K562 (cell line): Measurements from ENCODE around the gene BICC1. TPM values are rescaled to one million over a fixed set of nuclear protein-coding genes. Genes with fewer than 3 reads are reported as not detected.

ENCODE experiments used
- ATAC-seq: fragments of 200-7000 bp; cut with Tn5 transposase; 3 replicates; pipeline ENCODE4 v1.9.1; 2020; ENCODE audit warnings: moderate library complexity
- BruUV-seq: library from RNA; stranded (reverse); fragments of 400-500 nt; replicated peaks from 2 replicates; lab custom pipeline; 2021; lab: Mats Ljungman, UMichigan
- CTCF ChIA-PET: fragments of 300-600 bp; formaldehyde crosslinking; extraction: SDS; loops from one replicate; lab custom pipeline; 2021; ENCODE audit warnings: low intra/inter-chr PET ratio; lab: Yijun Ruan, JAX
- POLR2A ChIA-PET: fragments of 300-600, 350-650 bp; sonication (Branson Sonifier 250); formaldehyde crosslinking; extraction: SDS; loops from one replicate; lab custom pipeline; 2021; ENCODE audit warnings: antibody characterized with exemption, inconsistent platforms; lab: Yijun Ruan, JAX
- DNase-seq, 4 experiments: peaks; one replicate each; pipeline versions ENCODE4 v3.0.0 to v3.0.0-alpha.2; 2011 to 2018; ENCODE audit warnings: low spot score in 3 of 4, mixed read lengths in 3 of 4; ENCODE audit errors: extremely low read depth in 1 of 4
- FAIRE-seq: peaks from 2 replicates; lab custom pipeline; 2011; peaks lifted over from hg19 to GRCh38; lab: Jason Lieb, UNC
- H2AFZ ChIP-seq: 2 replicates; pipeline ENCODE4 v1.6.0; 2011; ENCODE audit warnings: low read depth, low read length, control low read depth, inconsistent platforms
- H3K27ac ChIP-seq: fragments of 200-600 bp; 3 replicates; pipeline ENCODE4 v1.8.0; 2011; ENCODE audit warnings: low read depth, mild to moderate bottlenecking, control low read depth, inconsistent platforms, low read length, moderate library complexity, mixed read lengths; ENCODE audit errors: extremely low read depth
- H3K27me3 ChIP-seq, 2 experiments: fragments of 300-600 bp in 1 of 2; 2 replicates in 1 of 2; 3 replicates in 1 of 2; pipeline versions ENCODE4 v1.6.0 to v1.8.0; 2011; ENCODE audit warnings: inconsistent platforms in 2 of 2, low read length in 2 of 2, mild to moderate bottlenecking in 1 of 2, mixed read lengths in 1 of 2, moderate library complexity in 1 of 2; ENCODE audit not compliant: control insufficient read depth in 2 of 2, insufficient read depth in 2 of 2
- H3K36me3 ChIP-seq: fragments of 300-600 bp; 3 replicates; pipeline ENCODE4 v1.8.0; 2011; ENCODE audit warnings: mild to moderate bottlenecking, low read length, inconsistent platforms; ENCODE audit not compliant: control insufficient read depth, insufficient read depth
- H3K4me1 ChIP-seq, 2 experiments: fragments of 200-600 bp in 1 of 2; replicated peaks in 1 of 2; 2 replicates in 1 of 2; 3 replicates in 1 of 2; pipeline versions ENCODE4 v1.5.1 to v1.8.0; 2011; ENCODE audit warnings: inconsistent platforms in 2 of 2, low read length in 2 of 2, mild to moderate bottlenecking in 1 of 2, mixed read lengths in 1 of 2, moderate library complexity in 1 of 2; ENCODE audit not compliant: control insufficient read depth in 2 of 2, insufficient read depth in 2 of 2
- H3K4me2 ChIP-seq: 2 replicates; pipeline ENCODE4 v1.6.1; 2011; ENCODE audit warnings: low read length, control low read depth, inconsistent platforms, mixed read lengths; ENCODE audit not compliant: insufficient read depth
- H3K4me3 ChIP-seq: fragments of 200-600 bp; sonication (generic), shearing (Covaris generic); 2 replicates; pipeline ENCODE4 v1.5.1; 2016; ENCODE audit warnings: control low read depth, inconsistent platforms
- H3K79me2 ChIP-seq: fragments of 200-600 bp; 3 replicates; pipeline ENCODE4 v1.8.0; 2011; ENCODE audit warnings: low read length, inconsistent platforms; ENCODE audit not compliant: control insufficient read depth, insufficient read depth
- H3K9ac ChIP-seq, 2 experiments: 2 replicates each; pipeline versions ENCODE4 v1.6.0 to v1.6.1; 2011; ENCODE audit warnings: low read depth in 2 of 2, low read length in 2 of 2, control low read depth in 1 of 2, inconsistent platforms in 1 of 2, mild to moderate bottlenecking in 1 of 2, mixed read lengths in 1 of 2; ENCODE audit not compliant: insufficient read depth in 1 of 2
- H3K9me1 ChIP-seq: one replicate; pipeline ENCODE4 v1.6.0; 2011; ENCODE audit warnings: inconsistent platforms, mild to moderate bottlenecking, low read length, moderate library complexity; ENCODE audit not compliant: control insufficient read depth, insufficient read depth
- H3K9me3 ChIP-seq: replicated peaks from 2 replicates; pipeline ENCODE4 v1.5.1; 2011; ENCODE audit warnings: low read depth, low read length, inconsistent platforms; ENCODE audit not compliant: control insufficient read depth, insufficient read depth
- H4K20me1 ChIP-seq: replicated peaks from 2 replicates; pipeline ENCODE4 v1.6.1; 2011; ENCODE audit warnings: low read length, inconsistent platforms, mixed read lengths; ENCODE audit not compliant: control insufficient read depth, insufficient read depth
- ATF2 ChIP-seq: sonication (generic); formaldehyde crosslinking; IDR thresholded peaks from 2 replicates; pipeline ENCODE4 v1.8.1; 2022; ENCODE audit warnings: missing genetic modification reagents
- CBFA2T2 ChIP-seq: fragments of 450-650 bp; conservative IDR thresholded peaks from 2 replicates; pipeline ENCODE4 v1.6.1; 2017; ENCODE audit warnings: mild to moderate bottlenecking
- CBX2 ChIP-seq: fragments of 200-600 bp; sonication (generic); IDR thresholded peaks from one replicate; pipeline ENCODE4 v1.6.1; 2012; ENCODE audit warnings: mild to moderate bottlenecking, low read length, inconsistent platforms; ENCODE audit not compliant: insufficient read depth, poor library complexity, severe bottlenecking
- FOXJ3 ChIP-seq: sonication (generic); formaldehyde crosslinking; IDR thresholded peaks from 2 replicates; pipeline ENCODE4 v1.4.0; 2020; ENCODE audit warnings: mild to moderate bottlenecking, missing genetic modification reagents
- NELFE ChIP-seq: IDR thresholded peaks from 2 replicates; pipeline ENCODE4 v1.6.1; 2011; ENCODE audit warnings: mild to moderate bottlenecking; ENCODE audit not compliant: insufficient read depth, insufficient read length
- PRMT5 ChIP-seq: sonication (generic); formaldehyde crosslinking; IDR thresholded peaks from 2 replicates; pipeline ENCODE4 v1.5.0; 2020; ENCODE audit warnings: missing genetic modification reagents
- SMC3 ChIP-seq: conservative IDR thresholded peaks from 2 replicates; pipeline ENCODE4 v1.6.1; 2011; ENCODE audit warnings: low read depth, low read length, improper control_type of control experiment; ENCODE audit not compliant: insufficient read depth
- USF1 ChIP-seq: sonication (generic); formaldehyde crosslinking; IDR thresholded peaks from 2 replicates; pipeline ENCODE4 v1.9.0; 2022; ENCODE audit warnings: mild to moderate bottlenecking, missing genetic modification reagents
- ZBTB7A ChIP-seq: IDR thresholded peaks from 2 replicates; pipeline ENCODE4 v1.6.1; 2011; ENCODE audit warnings: low read depth, mild to moderate bottlenecking, low read length, moderate library complexity, borderline replicate concordance; ENCODE audit not compliant: control insufficient read depth
- ZNF140 ChIP-seq: fragments of 250-450 bp; sonication (Bioruptor Pico); IDR thresholded peaks from 2 replicates; pipeline ENCODE4 v1.8.0; 2021; ENCODE audit warnings: moderate library complexity, mild to moderate bottlenecking, inconsistent platforms
- ZNF146 ChIP-seq: IDR thresholded peaks from one replicate; pipeline ENCODE4 v1.6.1; 2018; ENCODE audit warnings: missing compliant biosample characterization; ENCODE audit not compliant: unreplicated experiment
- ZNF57 ChIP-seq: fragments of 450-650 bp; formaldehyde crosslinking; IDR thresholded peaks from 2 replicates; pipeline ENCODE4 v1.4.0; 2020; ENCODE audit warnings: mild to moderate bottlenecking, moderate library complexity
- ZNF584 ChIP-seq: fragments of 200-800 bp; sonication (Bioruptor generic); IDR thresholded peaks from 2 replicates; pipeline ENCODE4 v1.6.1; 2016; ENCODE audit warnings: low read depth, mild to moderate bottlenecking, missing genetic modification characterization, missing compliant biosample characterization
- WGBS: fragments of 100-300 bp; shearing (Covaris generic); methylation state at CpG from one replicate; pipeline ENCODE4 v1.1.6; 2016; ENCODE audit warnings: low coverage, mixed read lengths; ENCODE audit not compliant: insufficient coverage; ENCODE audit errors: missing lambda C conversion rate; 5-methylcytosine and 5-hydroxymethylcytosine counted together
- in situ Hi-C: fragments of 300-500 bp; cut with MboI; formaldehyde crosslinking; loops from 4 replicates; pipeline ENCODE4 v1.15.0; 2018; ENCODE audit warnings: inconsistent platforms, mixed read lengths
- intact Hi-C: fragments of 100-400 bp; cut with micrococcal nuclease; formaldehyde crosslinking; loops from 2 replicates; pipeline ENCODE4 v1.14.2; 2022
- polyA plus RNA-seq, 8 experiments: library from polyadenylated mRNA; depleted of rRNA in 4 of 8; stranded (reverse) in 5 of 8; unstranded in 3 of 8; fragments of >200 nt; fragmentation: Nextera tagmentation in 2 of 8; fragmentation: Illumina TruSeq in 1 of 8; extraction: Ambion mirVana in 2 of 8; extraction: Trizol in 1 of 8; gene quantifications; 2 replicates each; pipeline versions ENCODE4 v1.2.1 to v1.2.3, GENCODE V29; 2011 to 2014; ENCODE audit warnings: inconsistent platforms in 1 of 8, missing spikeins in 1 of 8
- total RNA-seq, 7 experiments: library from RNA; depleted of rRNA in 6 of 7; stranded (reverse); fragments of >200 nt in 6 of 7; fragmentation: Illumina TruSeq in 2 of 7; extraction: Trizol in 2 of 7; gene quantifications; 2 replicates each; pipeline versions ENCODE4 v1.2.1 to v1.2.3, GENCODE V29; 2011 to 2021; ENCODE audit warnings: low replicate concordance in 1 of 7

BICC1 gene
- total and polyA plus RNA-seq, 9 of the 15 experiments (the other 6 are each of a cell fraction or from before 2014, with no cell fraction given) = not detected

- TF ChIP-seq ZNF140 (CRISPR knock-in tag) (no peak), PRMT5 (CRISPR knock-in tag) (no peak), ZNF146 (CRISPR knock-in tag) (no peak), ZNF584 (CRISPR knock-in tag) (no peak), FOXJ3 (CRISPR knock-in tag) (no peak), ATF2 (CRISPR knock-in tag) (no peak), ZBTB7A (no peak), CBX2 (no peak), USF1 (CRISPR knock-in tag) (no peak), NELFE (no peak), CBFA2T2 (no peak), ZNF57 (no peak), SMC3 (no peak)
- WGBS = 0% methylated on average over 2 of the region's 2 CpGs
- Histone ChIP-seq H3K4me3 (no peak overlapping the region), H3K9me3 (no peaks in the 10 kb centered on the region), H3K9ac (no peak overlapping the region), H3K27me3 (no peaks in the 10 kb centered on the region), H3K36me3 (no peaks in the 10 kb centered on the region), H3K4me2 (no peak overlapping the region), H3K27ac (no peak overlapping the region), H3K9me1 (no peaks in the 10 kb centered on the region), H2AFZ (no peak overlapping the region), H4K20me1 (no peaks in the 10 kb centered on the region), H3K4me1 (no peaks in the 10 kb centered on the region), H3K79me2 (no peaks in the 10 kb centered on the region)
- in situ Hi-C loops (no loop called here), intact Hi-C loops (no loop called here)
- DNase-seq = no peak
- no peak for ATAC-seq
- POLR2A ChIA-PET = no interaction called here
- no peak for FAIRE-seq
- BruUV-seq = no TSS peak
- CTCF ChIA-PET = no interaction called here
Observed at GRCh38 chr10:58661902-58662301, 149.2 kb downstream of the BICC1 start.
